Stomach smooth muscle (tissue), 2 donors: Measurements from ENCODE around the gene BRMS1.

ENCODE experiments used
- H3K27ac ChIP-seq: one replicate; pipeline ENCODE4 v1.7.0; 2013; ENCODE audit warnings: mild to moderate bottlenecking, low read length, inconsistent platforms
- H3K27me3 ChIP-seq, 2 donors: one replicate each; pipeline ENCODE4 v1.7.0; 2013; ENCODE audit warnings: low read length in 2 of 2; ENCODE audit not compliant: insufficient read depth in 2 of 2, control insufficient read depth in 1 of 2
- H3K36me3 ChIP-seq, 2 donors: one replicate each; pipeline ENCODE4 v1.7.0; 2013; ENCODE audit warnings: low read length in 2 of 2; ENCODE audit not compliant: control insufficient read depth in 2 of 2, insufficient read depth in 2 of 2
- H3K4me1 ChIP-seq: one replicate; pipeline ENCODE4 v1.7.0; 2013; ENCODE audit warnings: low read length; ENCODE audit not compliant: control insufficient read depth, insufficient read depth
- H3K4me3 ChIP-seq, 2 donors: one replicate each; pipeline ENCODE4 v1.7.0; 2013; ENCODE audit warnings: low read length in 2 of 2
- H3K9ac ChIP-seq, 2 donors: one replicate each; pipeline ENCODE4 v1.7.0; 2013; ENCODE audit warnings: low read length in 2 of 2, mild to moderate bottlenecking in 1 of 2
- H3K9me3 ChIP-seq, 2 donors: one replicate each; pipeline ENCODE4 v1.7.0; 2013; ENCODE audit warnings: low read length in 2 of 2; ENCODE audit not compliant: control insufficient read depth in 2 of 2
- donor health status: healthy.
- donor health status: Pancreatic carcinoma.

BRMS1 gene

DNA sequence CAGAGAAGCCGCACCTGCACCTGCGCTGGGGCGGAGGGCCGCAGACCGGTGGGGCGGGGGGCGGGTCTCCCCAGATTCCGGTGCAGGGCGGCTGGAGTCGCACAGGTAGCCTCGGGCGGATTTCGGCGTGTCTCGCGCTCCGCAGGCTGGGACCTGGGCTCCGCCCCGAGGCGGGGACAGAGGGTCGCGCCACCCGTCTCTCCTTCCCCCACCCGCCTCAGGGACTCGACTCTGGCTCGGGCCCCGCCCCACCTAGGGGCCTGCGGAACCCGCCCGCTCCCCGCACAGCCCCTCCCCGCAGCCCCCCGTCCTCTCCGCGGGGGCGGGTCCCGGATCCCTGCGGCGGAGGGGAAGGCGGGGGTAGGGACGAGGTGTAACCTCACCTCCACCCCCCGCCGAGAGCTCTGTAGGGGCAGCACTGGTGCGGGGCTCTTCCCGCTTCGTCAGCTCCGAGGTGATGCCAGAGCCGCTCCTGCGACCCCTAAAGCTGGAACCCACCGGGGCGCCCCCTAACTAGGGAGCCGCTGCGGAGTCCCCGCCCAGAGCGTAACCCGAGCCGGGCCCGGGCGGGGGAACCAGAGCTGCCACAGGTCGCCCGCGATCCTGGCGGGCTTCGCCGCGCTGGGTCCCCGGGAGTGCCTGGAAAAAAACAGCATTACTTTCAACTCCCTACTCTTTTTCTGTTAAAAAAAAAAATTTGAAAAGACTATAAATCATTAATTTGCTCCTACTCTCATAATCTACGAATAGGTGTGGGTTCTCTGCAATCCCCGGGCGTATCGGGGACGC, 26.9 kb upstream of the BRMS1 start, which contains the start of gene SLC29A2:
Gene SLC29A2, minus strand, starts transcription at position 134 of the 789 bp plus-strand sequence. CDS start 169 bp downstream, outside the sequence.
- no peaks in the 10 kb centered on the region for H3K36me3 ChIP-seq
- H3K27me3 ChIP-seq: peaks cover 22 to 30% of the 10 kb centered on the region in 2 donors
- H3K27ac ChIP-seq: no peak within 1 kb of the TSS
- peaks cover 15% of the 10 kb centered on the region for H3K4me1 ChIP-seq
- peak within 1 kb of the TSS; percentile 62 to 72 for H3K4me3 ChIP-seq
- peak within 1 kb of the TSS in 1 of 2 donors; percentile 27 for H3K9ac ChIP-seq
- no peaks in the 10 kb centered on the region for H3K9me3 ChIP-seq

DNA sequence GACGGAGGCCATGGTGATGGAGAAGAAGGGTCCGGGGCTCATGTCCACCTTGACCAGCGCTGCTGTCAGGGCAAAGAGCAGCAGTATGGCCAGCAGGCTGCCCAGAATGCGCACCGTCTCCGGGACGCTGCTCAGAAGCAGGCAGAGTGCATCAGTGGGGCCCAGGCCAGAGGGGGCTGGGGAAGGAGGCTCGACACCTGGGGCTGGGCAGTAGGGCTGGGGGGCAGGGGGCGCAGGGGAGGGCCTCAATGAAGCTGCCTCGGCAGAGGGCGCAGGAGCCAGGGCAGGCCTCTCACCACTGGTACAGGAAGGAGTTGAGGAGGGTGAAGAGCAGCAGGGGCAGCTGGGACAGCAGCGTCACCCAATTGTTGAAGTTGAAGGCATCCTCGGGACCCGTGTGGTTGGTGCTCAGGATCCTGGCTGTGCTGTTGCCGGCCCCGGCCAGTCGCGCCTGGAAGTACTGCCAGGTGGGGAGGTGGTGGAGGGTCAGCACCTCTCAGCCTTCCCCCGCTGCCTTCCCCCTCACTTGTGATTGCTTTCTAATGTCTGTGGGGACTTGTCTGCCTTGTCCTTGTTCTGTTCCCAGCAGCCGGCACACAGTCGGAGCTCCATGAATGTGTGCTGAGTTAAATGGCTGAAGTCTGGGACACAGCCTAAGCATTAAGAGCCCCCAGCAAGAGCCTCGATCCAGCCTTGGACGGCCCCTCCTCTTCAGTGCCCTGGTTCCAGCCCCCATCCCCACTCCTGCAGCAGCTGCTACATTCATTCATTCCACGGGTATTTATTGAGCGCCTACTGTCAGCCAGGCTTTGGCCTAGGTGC, 24.4 kb upstream of the BRMS1 start:
- H3K36me3 ChIP-seq: no peaks in the 10 kb centered on the region
- peaks cover 22 to 30% of the 10 kb centered on the region in 2 donors for H3K27me3 ChIP-seq
- peaks cover 15% of the 10 kb centered on the region for H3K4me1 ChIP-seq
- no peak overlapping the region for H3K9ac ChIP-seq
- H3K27ac ChIP-seq: no peak overlapping the region
- H3K9me3 ChIP-seq: no peaks in the 10 kb centered on the region
- H3K4me3 ChIP-seq: no peak overlapping the region

DNA sequence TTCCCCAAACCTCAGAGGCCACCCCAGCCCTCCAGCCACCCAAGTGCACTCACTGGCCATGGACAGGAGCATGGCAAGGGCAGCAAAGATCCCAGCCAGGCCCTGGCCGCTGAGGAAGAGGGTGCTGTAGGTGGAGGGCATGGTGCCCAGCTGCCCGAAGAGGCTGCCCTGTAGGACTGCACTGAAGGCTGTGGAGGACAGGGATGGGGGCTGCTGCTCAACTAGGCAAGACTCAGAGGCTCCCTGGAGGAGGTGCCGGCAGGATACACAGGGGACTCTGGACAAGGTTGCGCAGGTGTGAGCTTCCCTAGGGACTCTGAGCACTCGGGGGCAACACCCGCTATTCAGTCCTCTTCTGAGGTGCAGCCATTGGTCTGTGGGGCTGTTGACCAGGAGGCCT, 23.6 kb upstream of the BRMS1 start:
- Histone ChIP-seq H3K27me3 (peaks cover 22 to 28% of the 10 kb centered on the region in 2 donors), H3K9ac (no peak overlapping the region), H3K27ac (no peak overlapping the region), H3K9me3 (no peaks in the 10 kb centered on the region), H3K4me3 (no peak overlapping the region), H3K4me1 (peaks cover 15% of the 10 kb centered on the region), H3K36me3 (no peaks in the 10 kb centered on the region)

DNA sequence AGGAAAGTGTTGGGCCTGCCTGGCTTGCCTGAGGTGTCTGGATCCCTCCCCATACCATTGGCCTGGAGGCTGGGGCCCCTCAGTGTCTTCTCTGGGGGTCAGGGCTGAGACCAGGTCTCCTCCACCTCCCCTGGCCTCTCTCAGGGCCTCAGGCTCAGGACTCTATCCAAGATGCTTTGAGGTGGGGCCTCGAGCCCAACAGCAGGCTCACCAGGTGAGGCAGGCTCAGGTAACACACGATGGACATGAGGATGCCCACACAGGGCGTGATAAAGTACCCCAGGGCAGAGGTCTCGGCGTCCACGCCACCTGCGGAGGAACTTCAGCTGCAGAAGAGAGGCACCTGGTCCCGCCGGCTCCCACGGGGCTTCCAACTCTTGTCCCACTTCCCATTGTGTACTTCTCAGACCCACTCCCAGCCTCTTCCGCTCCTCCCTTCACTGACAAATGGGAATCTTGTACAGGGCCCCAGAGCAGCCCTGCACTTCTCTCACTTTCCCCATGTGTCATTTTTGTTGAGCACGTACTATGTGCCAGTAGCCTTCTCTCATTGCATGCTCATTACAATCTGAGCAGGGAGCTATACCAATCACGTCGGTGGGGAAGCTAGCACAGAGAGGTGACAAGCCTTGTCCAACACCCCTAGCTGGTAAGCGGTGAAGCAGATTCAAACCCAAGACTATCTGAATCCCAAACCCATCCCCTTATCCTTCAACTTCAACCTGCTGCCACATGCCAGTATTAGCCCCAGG, 22.8 kb upstream of the BRMS1 start:
- Histone ChIP-seq H3K9me3 (no peaks in the 10 kb centered on the region), H3K4me1 (peaks cover 15% of the 10 kb centered on the region), H3K9ac (no peak overlapping the region), H3K4me3 (no peak overlapping the region), H3K27me3 (peaks cover 15 to 22% of the 10 kb centered on the region in 2 donors), H3K27ac (no peak overlapping the region), H3K36me3 (no peaks in the 10 kb centered on the region)

GRCh38 chr11:66366844-66367477, 22.1 kb upstream of the BRMS1 start:
- Histone ChIP-seq H3K36me3 (no peaks in the 10 kb centered on the region), H3K27ac (no peak overlapping the region), H3K27me3 (peaks cover 8 to 15% of the 10 kb centered on the region in 2 donors), H3K9me3 (no peaks in the 10 kb centered on the region), H3K9ac (no peak overlapping the region), H3K4me1 (peaks cover 10% of the 10 kb centered on the region), H3K4me3 (no peak overlapping the region)

DNA sequence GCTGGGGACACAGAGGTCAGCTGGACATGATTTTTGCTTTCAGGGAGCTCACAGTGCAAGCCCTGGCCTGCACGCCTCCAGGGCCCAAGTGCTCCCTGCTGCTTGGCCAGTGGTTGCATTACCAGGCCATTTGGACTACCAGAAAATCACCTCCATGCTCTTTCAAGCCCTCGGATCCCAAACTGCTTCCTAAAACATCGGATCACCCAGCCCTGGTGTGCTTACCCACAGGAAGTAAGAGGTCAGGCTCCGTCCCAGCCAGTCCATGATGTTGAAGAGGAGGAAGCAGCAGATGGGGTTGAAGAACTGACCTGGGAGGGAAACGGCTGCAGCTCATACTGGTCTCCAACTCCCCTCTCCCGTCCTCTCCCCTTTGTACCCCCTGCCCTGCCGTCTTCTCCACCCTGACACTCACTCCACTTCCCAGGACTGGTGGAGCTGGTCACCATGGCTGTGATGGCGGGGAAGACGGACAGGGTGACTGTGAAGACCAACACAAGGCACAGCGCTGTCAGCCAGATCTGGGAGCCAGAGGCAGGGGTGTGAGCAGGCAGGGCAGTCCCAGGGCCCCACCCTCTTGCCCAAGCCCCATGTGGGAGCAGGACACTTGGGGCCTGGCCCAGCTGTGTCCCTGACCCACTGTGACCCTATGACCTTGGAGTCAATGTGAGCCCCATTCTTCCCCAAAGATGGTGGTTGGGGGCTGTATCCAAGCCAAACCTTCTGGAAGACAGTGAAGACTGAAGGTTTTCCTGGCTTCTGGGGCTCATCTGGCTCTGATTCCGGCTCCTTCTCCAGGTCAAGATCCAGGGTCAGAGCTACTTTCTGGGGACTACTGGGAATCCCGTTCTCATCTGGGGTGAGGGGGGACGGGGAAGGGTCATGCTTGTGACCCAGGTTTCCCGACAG, 21.1 kb upstream of the BRMS1 start:
- no peaks in the 10 kb centered on the region for H3K36me3 ChIP-seq
- no peak overlapping the region for H3K27ac ChIP-seq
- H3K27me3 ChIP-seq: peaks cover 6 to 7% of the 10 kb centered on the region in 2 donors
- H3K9ac ChIP-seq: no peak overlapping the region
- H3K4me3 ChIP-seq: no peak overlapping the region
- H3K9me3 ChIP-seq: no peaks in the 10 kb centered on the region
- H3K4me1 ChIP-seq: peaks cover 4% of the 10 kb centered on the region

DNA sequence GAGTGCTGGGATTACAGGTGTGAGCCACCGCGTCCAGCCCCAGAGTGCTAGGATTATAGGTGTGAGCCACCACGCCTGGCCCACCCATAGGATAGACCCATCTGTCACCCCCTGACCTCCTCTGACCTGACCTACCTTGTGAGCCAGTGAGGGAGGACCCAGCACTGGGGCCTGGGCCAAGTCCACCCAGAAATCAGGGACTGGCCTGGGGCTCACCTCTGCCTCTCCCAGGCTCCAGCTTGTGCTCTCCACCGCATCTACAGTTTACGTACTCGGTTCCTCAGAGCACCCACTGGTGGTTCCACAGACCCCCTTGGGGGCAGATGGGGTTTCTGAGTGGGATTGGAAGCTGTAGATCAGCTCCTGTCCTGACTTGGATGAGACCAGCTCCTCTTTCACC, 20.3 kb upstream of the BRMS1 start:
- Histone ChIP-seq H3K27me3 (peaks cover 3 to 5% of the 10 kb centered on the region in 2 donors), H3K36me3 (no peaks in the 10 kb centered on the region), H3K27ac (no peak overlapping the region), H3K9ac (no peak overlapping the region), H3K9me3 (no peaks in the 10 kb centered on the region), H3K4me1 (peaks cover 2% of the 10 kb centered on the region), H3K4me3 (no peak overlapping the region)

DNA sequence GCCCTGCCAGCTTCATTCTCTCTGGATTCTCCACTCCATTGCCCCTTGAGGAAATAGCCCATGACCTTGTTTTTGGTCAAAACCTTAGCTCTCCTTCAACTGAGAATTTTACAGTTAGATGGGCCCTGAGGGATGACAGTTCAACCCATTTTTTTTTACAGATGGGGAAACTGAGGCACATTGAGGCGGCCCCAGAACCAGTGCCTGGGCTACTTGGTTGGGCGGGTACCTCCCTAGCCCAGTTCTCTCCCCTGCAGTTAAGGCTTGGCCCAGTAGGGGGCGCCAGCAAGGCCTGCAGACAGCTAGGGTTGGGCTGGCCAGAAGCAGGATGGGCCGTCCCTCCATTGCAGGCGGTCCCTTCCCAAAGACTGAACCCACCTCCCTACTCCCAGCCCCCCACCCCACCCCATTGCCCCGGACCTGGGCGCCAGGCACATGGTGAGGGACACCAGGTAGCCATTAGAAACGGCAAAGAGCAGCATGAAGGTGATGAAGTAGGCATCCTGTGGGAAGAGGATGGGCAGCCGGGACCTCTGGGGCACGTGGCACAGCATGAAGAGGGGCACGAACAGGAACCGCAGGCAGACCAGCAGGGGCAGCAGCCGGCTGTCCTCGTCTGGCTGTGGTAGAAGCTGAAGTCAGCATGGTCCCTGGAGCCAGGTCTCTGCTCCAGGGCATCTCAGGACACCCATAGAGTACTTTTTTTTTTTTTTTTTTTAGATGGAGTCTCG, 19.1 kb upstream of the BRMS1 start:
- no peak overlapping the region for H3K4me3 ChIP-seq
- peaks cover 2% of the 10 kb centered on the region for H3K4me1 ChIP-seq
- no peak overlapping the region for H3K9ac ChIP-seq
- no peaks in the 10 kb centered on the region for H3K36me3 ChIP-seq
- H3K27ac ChIP-seq: no peak overlapping the region
- no peaks in the 10 kb centered on the region for H3K27me3 ChIP-seq
- no peaks in the 10 kb centered on the region for H3K9me3 ChIP-seq

DNA sequence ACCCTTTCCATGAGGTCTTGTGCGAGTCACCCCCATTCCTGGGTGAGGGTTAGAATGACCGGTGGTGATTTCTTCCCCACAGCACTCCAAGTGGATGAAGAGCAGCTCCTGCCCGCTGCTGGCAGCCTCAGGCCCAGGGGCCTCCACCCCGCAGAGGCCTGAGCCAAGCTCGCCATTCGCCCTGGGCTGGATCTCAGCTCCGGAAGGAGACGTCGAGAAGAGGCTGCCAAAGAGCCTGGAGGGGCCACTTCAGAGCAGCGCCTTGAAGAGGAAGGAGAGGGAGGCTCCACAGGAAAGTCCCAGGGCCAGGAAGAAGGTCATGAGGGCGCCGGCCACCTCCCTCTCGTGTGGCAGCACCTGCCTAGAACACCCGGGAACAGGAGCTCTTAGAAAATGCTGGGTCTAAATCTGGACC, 18.3 kb upstream of the BRMS1 start:
- Histone ChIP-seq H3K9ac (no peak overlapping the region), H3K4me1 (peaks cover 2% of the 10 kb centered on the region), H3K9me3 (no peaks in the 10 kb centered on the region), H3K36me3 (no peaks in the 10 kb centered on the region), H3K4me3 (no peak overlapping the region), H3K27me3 (no peaks in the 10 kb centered on the region), H3K27ac (no peak overlapping the region)
